Type B pancreatic cell (in vitro differentiated cells): ENCODE data around the gene MYOM3. TPM values are rescaled to one million over a fixed set of nuclear protein-coding genes. Genes with fewer than 3 reads are reported as not detected.

Source experiments
- DNase-seq: peaks from one replicate; pipeline ENCODE4 v3.0.0; 2021; ENCODE audit warnings: mixed read lengths; ENCODE audit not compliant: unreplicated experiment; ENCODE audit errors: extremely low spot score
- H3K27ac Mint-ChIP-seq: 2 replicates; pipeline ENCODE4 v1.8.0; 2021; ENCODE audit warnings: mild to moderate bottlenecking, mixed read lengths
- H3K27me3 Mint-ChIP-seq: 2 replicates; pipeline ENCODE4 v1.8.0; 2021; ENCODE audit warnings: mixed read lengths
- H3K36me3 Mint-ChIP-seq: 2 replicates; pipeline ENCODE4 v1.8.0; 2021; ENCODE audit warnings: mixed read lengths
- H3K4me1 Mint-ChIP-seq: one replicate; pipeline ENCODE4 v1.8.0; 2021; ENCODE audit warnings: mixed read lengths; ENCODE audit not compliant: unreplicated experiment
- H3K4me3 Mint-ChIP-seq: 2 replicates; pipeline ENCODE4 v1.8.0; 2021; ENCODE audit warnings: mild to moderate bottlenecking, mixed read lengths
- H3K9me3 Mint-ChIP-seq: 2 replicates; pipeline ENCODE4 v1.8.0; 2021; ENCODE audit warnings: mixed read lengths
- CTCF ChIP-seq: fragments of 200-600 bp; sonication (generic); conservative IDR thresholded peaks from 2 replicates; pipeline ENCODE4 v1.5.0; 2021; ENCODE audit warnings: antibody characterized with exemption, mild to moderate bottlenecking
- total RNA-seq: library from RNA; stranded (reverse); gene quantifications from 2 replicates; pipeline ENCODE4 v1.2.1, GENCODE V29; 2021; ENCODE audit warnings: low replicate concordance

Gene MYOM3
- total RNA-seq, 1 donor from 2014 or later, result 0.70 TPM

GRCh38 chr1:24126672-24127023, 14.7 kb upstream of the MYOM3 start:
- Mint-ChIP-seq H3K27me3 (no peaks in the 10 kb centered on the region), H3K4me3 (no peak overlapping the region), H3K27ac (no peak overlapping the region), H3K4me1 (no peaks in the 10 kb centered on the region), H3K36me3 (no peaks in the 10 kb centered on the region), H3K9me3 (no peaks in the 10 kb centered on the region)
- no peak for DNase-seq
- no peak for TF ChIP-seq CTCF

- Mint-ChIP-seq H3K27ac (no peak overlapping the region), H3K36me3 (no peaks in the 10 kb centered on the region), H3K4me1 (no peaks in the 10 kb centered on the region), H3K9me3 (no peaks in the 10 kb centered on the region), H3K27me3 (no peaks in the 10 kb centered on the region), H3K4me3 (no peak overlapping the region)
- TF ChIP-seq CTCF, result no peak
- no peak for DNase-seq
These were observed 14.2 kb upstream of the MYOM3 start for GRCh38 chr1:24126018-24126671.

- H3K4me1 Mint-ChIP-seq, result peaks cover 1% of the 10 kb centered on the region
- no peak for TF ChIP-seq CTCF
- H3K36me3 Mint-ChIP-seq, result no peaks in the 10 kb centered on the region
- no peak for DNase-seq
- no peak overlapping the region for H3K4me3 Mint-ChIP-seq
- no peaks in the 10 kb centered on the region for H3K27me3 Mint-ChIP-seq
- no peaks in the 10 kb centered on the region for H3K9me3 Mint-ChIP-seq
- H3K27ac Mint-ChIP-seq, result no peak overlapping the region
These were observed 13.5 kb upstream of the MYOM3 start for GRCh38 chr1:24125456-24125855.

GRCh38 chr1:24124980-24125379, 13.0 kb upstream of the MYOM3 start:
- Mint-ChIP-seq H3K4me3 (no peak overlapping the region), H3K27me3 (no peaks in the 10 kb centered on the region), H3K27ac (no peak overlapping the region), H3K4me1 (peaks cover 6% of the 10 kb centered on the region), H3K9me3 (no peaks in the 10 kb centered on the region), H3K36me3 (no peaks in the 10 kb centered on the region)
- no peak for TF ChIP-seq CTCF
- no peak for DNase-seq

- no peaks in the 10 kb centered on the region for H3K27me3 Mint-ChIP-seq
- no peaks in the 10 kb centered on the region for H3K9me3 Mint-ChIP-seq
- peaks cover 10% of the 10 kb centered on the region for H3K4me1 Mint-ChIP-seq
- H3K27ac Mint-ChIP-seq, result no peak overlapping the region
- TF ChIP-seq CTCF, result no peak
- no peak for DNase-seq
- H3K4me3 Mint-ChIP-seq, result no peak overlapping the region
- H3K36me3 Mint-ChIP-seq, result no peaks in the 10 kb centered on the region
These were observed 11.7 kb upstream of the MYOM3 start for GRCh38 chr1:24123611-24124010.

- no peak for TF ChIP-seq CTCF
- H3K27ac Mint-ChIP-seq, result no peak overlapping the region
- H3K27me3 Mint-ChIP-seq, result peaks cover under 1% of the 10 kb centered on the region
- no peak for DNase-seq
- H3K9me3 Mint-ChIP-seq, result no peaks in the 10 kb centered on the region
- H3K4me1 Mint-ChIP-seq, result peaks cover 11% of the 10 kb centered on the region
- no peaks in the 10 kb centered on the region for H3K36me3 Mint-ChIP-seq
- H3K4me3 Mint-ChIP-seq, result no peak overlapping the region
These were observed 10.8 kb upstream of the MYOM3 start for GRCh38 chr1:24122776-24123175.
